B cell (primary cell): ENCODE results near the gene CTSH. TPM values are rescaled to one million over a fixed set of nuclear protein-coding genes. Genes with fewer than 3 reads are reported as not detected.

Experiments used
- ATAC-seq: fragments of 200-7000 bp; cut with Tn5 transposase; one replicate; pipeline ENCODE4 v1.10.0; 2021; ENCODE audit warnings: low read depth, mild to moderate bottlenecking, moderate number of reproducible peaks, moderate library complexity
- CTCF ChIA-PET: fragments of 350-600 bp; sonication (Branson Sonifier 250); formaldehyde crosslinking; loops from one replicate; lab custom pipeline; 2021; ENCODE audit warnings: antibody characterized with exemption, inconsistent platforms; lab: Charles Lee
- POLR2A ChIA-PET: fragments of 350-600 bp; sonication (Branson Sonifier 250); formaldehyde crosslinking; loops from one replicate; lab custom pipeline; 2021; ENCODE audit warnings: antibody characterized with exemption; lab: Charles Lee
- DNase-seq: peaks from one replicate; pipeline ENCODE4 v3.0.0; 2013
- H2AFZ ChIP-seq: 2 replicates; pipeline ENCODE4 v1.6.1; 2012; ENCODE audit warnings: mild to moderate bottlenecking, low read depth, low read length; ENCODE audit not compliant: insufficient read depth, poor library complexity, severe bottlenecking
- H3K27ac ChIP-seq, 2 donors: 1 replicate in 1 of 2; 2 replicates in 1 of 2; pipeline ENCODE4 v1.5.1; 2012 to 2013; ENCODE audit warnings: low read length in 2 of 2, mild to moderate bottlenecking in 2 of 2, moderate library complexity in 1 of 2
- H3K27me3 ChIP-seq, 4 experiments: fragments of 200-600 bp in 1 of 4; sonication (generic) in 1 of 4; replicated peaks in 1 of 4; 1 replicate in 2 of 4; 2 replicates in 2 of 4; pipeline versions ENCODE4 v1.6.1 to v1.7.0; 2013 to 2016; ENCODE audit warnings: low read length in 3 of 4, mild to moderate bottlenecking in 2 of 4, mixed read lengths in 1 of 4, moderate library complexity in 1 of 4; ENCODE audit not compliant: insufficient read depth in 4 of 4, control insufficient read depth in 3 of 4; ENCODE audit errors: control extremely low read depth in 1 of 4
- H3K36me3 ChIP-seq, 2 experiments: replicated peaks in 1 of 2; 1 replicate in 1 of 2; 2 replicates in 1 of 2; pipeline versions ENCODE4 v1.6.1 to v1.7.1; 2013; ENCODE audit warnings: low read length in 1 of 2; ENCODE audit not compliant: insufficient read depth in 2 of 2, control insufficient read depth in 1 of 2; ENCODE audit errors: control extremely low read depth in 1 of 2, extremely low read depth in 1 of 2
- H3K4me1 ChIP-seq, 2 donors: fragments of 200-600 bp in 1 of 2; sonication (generic) in 1 of 2; 1 replicate in 1 of 2; 2 replicates in 1 of 2; pipeline versions ENCODE4 v1.5.1 to v1.6.1; 2013 to 2017; ENCODE audit warnings: low read length in 2 of 2; ENCODE audit not compliant: control insufficient read depth in 2 of 2, insufficient read depth in 2 of 2
- H3K4me2 ChIP-seq: replicated peaks from 2 replicates; pipeline ENCODE3; 2012; ENCODE audit warnings: mild to moderate bottlenecking, low read depth, low read length; ENCODE audit not compliant: poor library complexity, severe bottlenecking
- H3K4me3 ChIP-seq, 5 experiments: fragments of 200-600 bp in 1 of 5; sonication (generic) in 1 of 5; 1 replicate in 3 of 5; 2 replicates in 2 of 5; pipeline versions ENCODE4 v1.5.1 to v1.7.0; 2011 to 2016; ENCODE audit warnings: low read length in 4 of 5, mild to moderate bottlenecking in 4 of 5, low read depth in 2 of 5, control low read depth in 1 of 5, moderate library complexity in 1 of 5; ENCODE audit not compliant: insufficient read depth in 1 of 5; ENCODE audit errors: control extremely low read depth in 1 of 5, extremely low read depth in 1 of 5
- H3K79me2 ChIP-seq: fragments of 200-600 bp; sonication (generic); one replicate; pipeline ENCODE4 v1.6.0; 2016; ENCODE audit warnings: low read length; ENCODE audit not compliant: control insufficient read depth, insufficient read depth
- H3K9ac ChIP-seq: fragments of 200-600 bp; sonication (generic); 2 replicates; pipeline ENCODE4 v1.6.1; 2017; ENCODE audit warnings: mild to moderate bottlenecking, low read length, moderate library complexity
- H3K9me3 ChIP-seq, 3 donors: one replicate each; pipeline versions ENCODE4 v1.6.1 to v1.7.1; 2013; ENCODE audit warnings: low read length in 2 of 3; ENCODE audit not compliant: control insufficient read depth in 2 of 3, insufficient read depth in 1 of 3; ENCODE audit errors: control extremely low read depth in 1 of 3
- H4K20me1 ChIP-seq: 2 replicates; pipeline ENCODE4 v1.6.0; 2012; ENCODE audit warnings: mild to moderate bottlenecking, low read length; ENCODE audit not compliant: insufficient read depth, control insufficient read depth, poor library complexity, severe bottlenecking
- H3K27ac Mint-ChIP-seq: one replicate; pipeline ENCODE4 v1.8.0; 2021; ENCODE audit warnings: mixed read lengths
- H3K27me3 Mint-ChIP-seq: one replicate; pipeline ENCODE4 v1.8.0; 2021; ENCODE audit warnings: mixed read lengths
- H3K4me1 Mint-ChIP-seq: one replicate; pipeline ENCODE4 v1.8.0; 2021; ENCODE audit warnings: mixed read lengths
- H3K4me3 Mint-ChIP-seq: one replicate; pipeline ENCODE4 v1.8.0; 2021; ENCODE audit warnings: mixed read lengths
- H3K9me3 Mint-ChIP-seq: one replicate; pipeline ENCODE4 v1.8.0; 2022; ENCODE audit warnings: mixed read lengths; ENCODE audit not compliant: insufficient read depth
- EZH2 ChIP-seq: IDR thresholded peaks from 2 replicates; pipeline ENCODE4 v1.6.1; 2012; ENCODE audit warnings: borderline replicate concordance, low read depth, mild to moderate bottlenecking, moderate library complexity, low read length; ENCODE audit not compliant: insufficient read depth, poor library complexity, severe bottlenecking
- WGBS: methylation state at CpG from one replicate; pipeline ENCODE4 v1.1.5; 2013; ENCODE audit warnings: missing lambda C conversion rate; ENCODE audit not compliant: insufficient coverage; 5-methylcytosine and 5-hydroxymethylcytosine counted together
- intact Hi-C: fragments of 100-400 bp; cut with micrococcal nuclease; formaldehyde crosslinking; loops from one replicate; pipeline ENCODE4 v1.10.0; 2022
- polyA plus RNA-seq: library from polyadenylated mRNA; depleted of rRNA; stranded (reverse); fragments of >200 nt; gene quantifications from 2 replicates; pipeline ENCODE4 v1.2.3, GENCODE V29; 2012
- total RNA-seq, 2 donors: library from RNA; stranded (reverse); fragments of 120-200 nt in 1 of 2; gene quantifications; 1 replicate in 1 of 2; 2 replicates in 1 of 2; pipeline versions ENCODE4 v1.2.3 to v1.2.4, GENCODE V29; 2013 to 2022
- TF ChIP-seq, protein P1 (sequence below): fragments of 200-600 bp; IDR thresholded peaks from one replicate; pipeline ENCODE4 v1.8.0; 2022; ENCODE audit warnings: antibody characterized with exemption, mild to moderate bottlenecking

Gene CTSH
- total and polyA plus RNA-seq, 2 donors (not counting 1 experiment from before 2014, with no cell fraction given): 399 to 441 TPM

DNA sequence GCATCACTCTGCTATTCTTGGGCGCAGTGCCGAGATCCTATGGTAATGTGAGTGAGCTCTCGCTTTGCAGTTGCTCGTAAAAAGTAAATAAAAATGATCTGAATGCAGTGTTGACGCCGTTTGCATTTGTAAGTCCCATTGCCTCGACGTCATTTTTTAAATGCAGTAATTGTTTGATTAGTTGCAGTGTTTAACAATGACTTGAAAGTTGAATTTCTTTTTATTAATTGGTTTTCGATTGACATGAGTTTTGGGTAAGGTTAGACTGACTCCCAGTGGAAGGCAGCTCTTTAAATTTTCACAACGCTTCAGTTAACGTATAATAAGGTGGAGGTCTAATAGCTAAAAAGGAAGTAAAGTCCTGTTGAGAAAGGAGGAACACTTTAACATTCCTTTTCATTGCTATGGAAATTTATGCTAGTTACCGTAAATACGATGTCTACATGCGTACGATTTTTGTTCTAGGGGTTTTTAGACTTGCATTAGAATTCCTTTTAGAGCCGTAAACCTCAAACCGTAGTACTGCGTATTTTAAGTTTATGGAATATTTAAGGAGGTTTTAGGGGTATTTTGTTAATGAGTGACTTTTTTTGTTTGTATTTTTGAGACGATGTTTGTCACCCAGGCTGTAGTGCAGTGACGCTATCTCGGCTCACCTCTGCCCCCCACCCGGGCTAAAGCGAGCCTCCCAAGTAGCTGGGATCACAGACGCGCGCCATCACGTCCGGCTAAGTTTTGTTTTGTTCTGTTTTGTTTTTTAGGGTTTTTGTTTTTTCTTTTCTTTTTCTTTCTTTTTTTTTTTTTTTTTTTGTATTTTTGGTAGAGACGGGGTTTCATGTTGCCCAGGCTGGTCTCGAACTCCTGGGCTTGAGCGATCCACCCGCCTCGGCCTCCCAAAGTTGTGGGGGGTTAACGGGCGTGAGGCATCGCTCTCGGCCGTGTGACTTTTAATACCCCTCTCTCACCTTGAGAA lies 70.8 kb downstream of the CTSH start:
- peak overlapping the region; percentile 97 for H3K4me3 Mint-ChIP-seq
- H3K36me3 ChIP-seq: peaks cover 1 to 9% of the 10 kb centered on the region in 2 experiments
- peak overlapping the region; percentile 70 for H2AFZ ChIP-seq
- intact Hi-C loops: loop anchor here (1.0 to 10.0 kb wide), 5 partner anchors 14 to 441 kb away; partner anchors contain the start of genes CTSH, IREB2 and TMED3
- H4K20me1 ChIP-seq: peaks cover 63% of the 10 kb centered on the region
- ChIA-PET CTCF (interaction anchor here (0.7 to 4.0 kb wide), 11 partner anchors 13 to 151 kb away, joined by 3 to 40 read pairs (median 4); partner anchors contain the start of gene ADAMTS7), POLR2A (interaction anchor here (0.8 to 2.4 kb wide), 11 partner anchors 14 to 1144 kb away, joined by 3 to 13 read pairs (median 4); partner anchors contain the start of genes CTSH and PSMA4)
- H3K4me1 Mint-ChIP-seq: peaks cover 52% of the 10 kb centered on the region
- no peaks in the 10 kb centered on the region for H3K27me3 Mint-ChIP-seq
- peaks cover 38 to 54% of the 10 kb centered on the region in 2 donors for H3K4me1 ChIP-seq
- H3K4me3 ChIP-seq: peak overlapping the region; percentile 82 to 100 (median 100)
- peaks cover 61% of the 10 kb centered on the region for H3K79me2 ChIP-seq
- H3K9me3 ChIP-seq: no peaks in the 10 kb centered on the region
- TF ChIP-seq, protein P1, sequence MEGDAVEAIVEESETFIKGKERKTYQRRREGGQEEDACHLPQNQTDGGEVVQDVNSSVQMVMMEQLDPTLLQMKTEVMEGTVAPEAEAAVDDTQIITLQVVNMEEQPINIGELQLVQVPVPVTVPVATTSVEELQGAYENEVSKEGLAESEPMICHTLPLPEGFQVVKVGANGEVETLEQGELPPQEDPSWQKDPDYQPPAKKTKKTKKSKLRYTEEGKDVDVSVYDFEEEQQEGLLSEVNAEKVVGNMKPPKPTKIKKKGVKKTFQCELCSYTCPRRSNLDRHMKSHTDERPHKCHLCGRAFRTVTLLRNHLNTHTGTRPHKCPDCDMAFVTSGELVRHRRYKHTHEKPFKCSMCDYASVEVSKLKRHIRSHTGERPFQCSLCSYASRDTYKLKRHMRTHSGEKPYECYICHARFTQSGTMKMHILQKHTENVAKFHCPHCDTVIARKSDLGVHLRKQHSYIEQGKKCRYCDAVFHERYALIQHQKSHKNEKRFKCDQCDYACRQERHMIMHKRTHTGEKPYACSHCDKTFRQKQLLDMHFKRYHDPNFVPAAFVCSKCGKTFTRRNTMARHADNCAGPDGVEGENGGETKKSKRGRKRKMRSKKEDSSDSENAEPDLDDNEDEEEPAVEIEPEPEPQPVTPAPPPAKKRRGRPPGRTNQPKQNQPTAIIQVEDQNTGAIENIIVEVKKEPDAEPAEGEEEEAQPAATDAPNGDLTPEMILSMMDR: no peak
- no peak for TF ChIP-seq EZH2
- no peaks in the 10 kb centered on the region for H3K27me3 ChIP-seq
- no peaks in the 10 kb centered on the region for H3K9me3 Mint-ChIP-seq
- ATAC-seq: no peak
- WGBS: under 1% methylated on average over 12 of the region's 38 CpGs
- H3K4me2 ChIP-seq: peak overlapping the region; percentile 85
- peak overlapping the region; percentile 100 for H3K9ac ChIP-seq
- H3K27ac ChIP-seq: peak overlapping the region; percentile 95 to 100
- DNase-seq: peak; percentile 32
- H3K27ac Mint-ChIP-seq: peak overlapping the region; percentile 100
